H1 (cell line): ENCODE results near the gene NR1I3. TPM values are rescaled to one million over a fixed set of nuclear protein-coding genes. Genes with fewer than 3 reads are reported as not detected.
A peak's percentile ranks its signal among the peaks of the same experiment; 100 is the strongest.

Experiments
- CTCF ChIA-PET: fragments of 300-600 bp; sonication (Branson Sonifier 250); formaldehyde crosslinking; loops from one replicate; lab custom pipeline; 2021; ENCODE audit not compliant: partially characterized antibody; lab: Charles Lee
- POLR2A ChIA-PET: fragments of 300-600 bp; sonication (Branson Sonifier 250); formaldehyde crosslinking; loops from one replicate; lab custom pipeline; 2021; ENCODE audit warnings: inconsistent platforms; ENCODE audit not compliant: partially characterized antibody; lab: Charles Lee
- DNase-seq, 2 experiments: peaks; one replicate each; pipeline versions ENCODE4 v3.0.0 to v3.0.0-alpha.2; 2010 to 2022; ENCODE audit warnings: low spot score in 2 of 2, low read depth in 1 of 2, mixed read lengths in 1 of 2
- FAIRE-seq: peaks from 2 replicates; lab custom pipeline; 2011; peaks lifted over from hg19 to GRCh38; lab: Jason Lieb, UNC
- H2AFZ ChIP-seq: 2 replicates; pipeline ENCODE4 v1.8.1; 2012; ENCODE audit warnings: low read length, inconsistent platforms
- H2AK5ac ChIP-seq: 2 replicates; pipeline ENCODE4 v1.6.1; 2013; ENCODE audit warnings: low read depth, low read length
- H2BK120ac ChIP-seq: replicated peaks from 2 replicates; pipeline ENCODE3; 2013; ENCODE audit warnings: low read depth, low read length, inconsistent platforms
- H2BK12ac ChIP-seq: 2 replicates; pipeline ENCODE4 v1.6.1; 2013; ENCODE audit warnings: low read depth, low read length
- H2BK15ac ChIP-seq: 2 replicates; pipeline ENCODE4 v1.6.1; 2013; ENCODE audit warnings: low read length
- H2BK20ac ChIP-seq: 2 replicates; pipeline ENCODE4 v1.6.1; 2013; ENCODE audit warnings: low read length
- H2BK5ac ChIP-seq: 2 replicates; pipeline ENCODE4 v1.6.1; 2013; ENCODE audit warnings: low read depth, low read length
- H3K14ac ChIP-seq: 2 replicates; pipeline ENCODE4 v1.6.1; 2013; ENCODE audit warnings: inconsistent platforms; ENCODE audit not compliant: insufficient read length
- H3K18ac ChIP-seq: 2 replicates; pipeline ENCODE4 v1.6.1; 2013; ENCODE audit warnings: low read length; ENCODE audit errors: extremely low read depth
- H3K23ac ChIP-seq: 2 replicates; pipeline ENCODE4 v1.6.1; 2013; ENCODE audit warnings: inconsistent platforms; ENCODE audit not compliant: insufficient read length
- H3K23me2 ChIP-seq: 2 replicates; pipeline ENCODE4 v1.6.1; 2013; ENCODE audit warnings: low read depth, low read length
- H3K27ac ChIP-seq: 2 replicates; pipeline ENCODE4 v1.6.1; 2011; ENCODE audit warnings: low read depth, low read length, inconsistent platforms
- H3K27me3 ChIP-seq, 4 experiments: replicated peaks in 1 of 4; 1 replicate in 1 of 4; 2 replicates in 3 of 4; pipeline versions ENCODE4 v1.6.1 to v1.8.1; 2011 to 2013; ENCODE audit warnings: low read length in 3 of 4, mild to moderate bottlenecking in 3 of 4, inconsistent platforms in 2 of 4, mixed read lengths in 2 of 4, moderate library complexity in 1 of 4; ENCODE audit not compliant: control insufficient read depth in 3 of 4, insufficient read depth in 3 of 4; ENCODE audit errors: extremely low read depth in 1 of 4
- H3K36me3 ChIP-seq, 4 experiments: 2 replicates each; pipeline versions ENCODE4 v1.6.1 to v1.8.1; 2011 to 2013; ENCODE audit warnings: mild to moderate bottlenecking in 4 of 4, low read length in 3 of 4, moderate library complexity in 2 of 4, control low read depth in 1 of 4, inconsistent platforms in 1 of 4; ENCODE audit not compliant: insufficient read depth in 4 of 4, control insufficient read depth in 2 of 4
- H3K4ac ChIP-seq: replicated peaks from 2 replicates; pipeline ENCODE3; 2013; ENCODE audit warnings: low read length, low read depth, mixed read lengths, inconsistent platforms; ENCODE audit not compliant: insufficient read length
- H3K4me1 ChIP-seq, 4 experiments: replicated peaks in 1 of 4; 1 replicate in 1 of 4; 2 replicates in 3 of 4; pipeline versions ENCODE4 v1.6.1 to v1.8.1; 2011 to 2013; ENCODE audit warnings: low read length in 3 of 4, inconsistent platforms in 2 of 4, mixed read lengths in 1 of 4; ENCODE audit not compliant: insufficient read depth in 4 of 4, control insufficient read depth in 3 of 4
- H3K4me2 ChIP-seq, 2 experiments: 2 replicates each; pipeline versions ENCODE4 v1.6.1 to v1.8.1; 2011 to 2013; ENCODE audit warnings: low read depth in 2 of 2, low read length in 2 of 2, control low read depth in 1 of 2, inconsistent platforms in 1 of 2, mild to moderate bottlenecking in 1 of 2; ENCODE audit not compliant: insufficient read depth in 1 of 2
- H3K4me3 ChIP-seq, 4 experiments: fragments of 200-600, 300-600 bp in 1 of 4; sonication (generic), shearing (Covaris generic), sonication (Bioruptor Twin) in 1 of 4; 2 replicates each; pipeline versions ENCODE4 v1.5.1 to v1.8.1; 2011 to 2016; ENCODE audit warnings: low read length in 4 of 4, low read depth in 3 of 4, control low read depth in 2 of 4, inconsistent platforms in 2 of 4, mild to moderate bottlenecking in 2 of 4, mixed read lengths in 1 of 4, moderate library complexity in 1 of 4; ENCODE audit not compliant: insufficient read depth in 2 of 4; ENCODE audit errors: extremely low read depth in 1 of 4
- H3K56ac ChIP-seq: replicated peaks from 2 replicates; pipeline ENCODE3; 2013; ENCODE audit warnings: low read depth, mild to moderate bottlenecking, mixed read lengths, low read length, inconsistent platforms; ENCODE audit not compliant: insufficient read length
- H3K79me1 ChIP-seq: 2 replicates; pipeline ENCODE4 v1.6.1; 2013; ENCODE audit warnings: low read depth, low read length, control low read depth
- H3K79me2 ChIP-seq, 2 experiments: 2 replicates each; pipeline versions ENCODE4 v1.6.1 to v1.8.1; 2012 to 2013; ENCODE audit warnings: low read length in 2 of 2, mild to moderate bottlenecking in 2 of 2, inconsistent platforms in 1 of 2; ENCODE audit not compliant: insufficient read depth in 2 of 2, control insufficient read depth in 1 of 2
- H3K9ac ChIP-seq, 4 experiments: replicated peaks in 1 of 4; 1 replicate in 1 of 4; 2 replicates in 3 of 4; pipeline versions ENCODE4 v1.6.1 to v1.8.1; 2011 to 2013; ENCODE audit warnings: low read depth in 3 of 4, low read length in 3 of 4, control low read depth in 2 of 4, mild to moderate bottlenecking in 2 of 4, moderate library complexity in 2 of 4, inconsistent platforms in 1 of 4; ENCODE audit errors: extremely low read depth in 1 of 4
- H3K9me3 ChIP-seq, 2 experiments: 2 replicates each; pipeline versions ENCODE4 v1.6.1 to v1.8.1; 2012 to 2013; ENCODE audit warnings: mild to moderate bottlenecking in 2 of 2, moderate library complexity in 2 of 2, control low read depth in 1 of 2, inconsistent platforms in 1 of 2, low read depth in 1 of 2, low read length in 1 of 2, mixed read lengths in 1 of 2; ENCODE audit not compliant: insufficient read depth in 2 of 2
- H4K20me1 ChIP-seq, 2 experiments: replicated peaks in 1 of 2; 2 replicates each; pipeline versions ENCODE3 to v1.8.1; 2011 to 2013; ENCODE audit warnings: inconsistent platforms in 2 of 2, low read length in 2 of 2, mild to moderate bottlenecking in 1 of 2; ENCODE audit not compliant: insufficient read depth in 2 of 2, control insufficient read depth in 1 of 2
- H4K5ac ChIP-seq: 2 replicates; pipeline ENCODE4 v1.6.1; 2013; ENCODE audit warnings: low read length, low read depth, mixed read lengths, inconsistent platforms; ENCODE audit not compliant: insufficient read length
- H4K8ac ChIP-seq: 2 replicates; pipeline ENCODE4 v1.8.0; 2013; ENCODE audit warnings: mild to moderate bottlenecking, moderate library complexity, low read length, inconsistent platforms; ENCODE audit not compliant: insufficient read depth; ENCODE audit errors: extremely low read depth
- H4K91ac ChIP-seq: replicated peaks from 2 replicates; pipeline ENCODE3; 2013; ENCODE audit warnings: low read length, mixed read lengths, inconsistent platforms; ENCODE audit not compliant: insufficient read length
- FOSL1 ChIP-seq: IDR thresholded peaks from 2 replicates; pipeline ENCODE4 v1.6.1; 2011; ENCODE audit warnings: mild to moderate bottlenecking, low read depth, low read length, moderate library complexity; ENCODE audit not compliant: insufficient read depth
- POLR2A ChIP-seq, 2 experiments: IDR thresholded peaks; 1 replicate in 1 of 2; 2 replicates in 1 of 2; pipeline ENCODE4 v1.6.1; 2011; ENCODE audit warnings: low read depth in 2 of 2, low read length in 2 of 2, mild to moderate bottlenecking in 2 of 2; ENCODE audit errors: control extremely low read depth in 1 of 2
- WGBS, 2 experiments: shearing (Covaris generic) in 1 of 2; methylation state at CpG; one replicate each; pipeline versions ENCODE4 v1.1.6 to v1.1.7; 2013 to 2015; ENCODE audit warnings: low lambda C conversion rate in 2 of 2, mixed read lengths in 2 of 2, inconsistent platforms in 1 of 2, low coverage in 1 of 2, missing lambda C conversion rate in 1 of 2; ENCODE audit not compliant: insufficient replicate concordance in 2 of 2, insufficient coverage in 1 of 2, insufficient read length in 1 of 2; ENCODE audit errors: extremely low coverage in 1 of 2, missing lambda C conversion rate in 1 of 2; 5-methylcytosine and 5-hydroxymethylcytosine counted together
- polyA plus RNA-seq, 7 experiments: library from polyadenylated mRNA; depleted of rRNA in 3 of 7; stranded (reverse) in 5 of 7; unstranded in 2 of 7; fragments of >200 nt in 5 of 7; fragments of 200-250 nt in 2 of 7; gene quantifications; 1 replicate in 5 of 7; 2 replicates in 1 of 7; 4 replicates in 1 of 7; pipeline versions ENCODE4 v1.2.1 to v1.2.3, GENCODE V29; 2011 to 2013; ENCODE audit warnings: missing spikeins in 2 of 7, mixed read lengths in 2 of 7
- total RNA-seq: library from RNA; stranded (reverse); fragmentation: NEBNext Ultra II Directional; extraction: Animal tissue kit (Norgen Biotek cat#: 25700); gene quantifications from 2 replicates; pipeline ENCODE4 v1.2.1, GENCODE V29; 2021

NR1I3 gene
- total and polyA plus RNA-seq, 2 of the 8 experiments (the other 6 are each of a cell fraction or from before 2014, with no cell fraction given): not detected

- no peak overlapping the region for H3K14ac ChIP-seq
- FAIRE-seq: no peak
- H3K4me1 ChIP-seq: no peaks in the 10 kb centered on the region
- H2BK20ac ChIP-seq: no peak overlapping the region
- H3K36me3 ChIP-seq: no peaks in the 10 kb centered on the region
- H4K5ac ChIP-seq: no peak overlapping the region
- CTCF ChIA-PET: interaction anchor here (1.2 to 4.3 kb wide), 5 partner anchors 9 to 42 kb away, joined by 3 to 87 read pairs (median 17); partner anchors contain the start of genes NR1I3, PCP4L1 and TOMM40L
- no peaks in the 10 kb centered on the region for H3K79me2 ChIP-seq
- no peak overlapping the region for H3K9ac ChIP-seq
- no peak overlapping the region for H2BK5ac ChIP-seq
- H2AFZ ChIP-seq: peak overlapping the region; percentile 99
- H3K27me3 ChIP-seq: no peaks in the 10 kb centered on the region
- no peak overlapping the region for H3K4ac ChIP-seq
- no peak overlapping the region for H4K8ac ChIP-seq
- H3K56ac ChIP-seq: no peak overlapping the region
- H2BK12ac ChIP-seq: no peak overlapping the region
- H3K18ac ChIP-seq: no peak overlapping the region
- TF ChIP-seq FOSL1 (peak; percentile 88), POLR2A (IDR thresholded peaks at IDR 0.05; ENCODE audit: control extremely low read depth in 1 of 2, low read depth in 2 of 2, low read length in 2 of 2) (no peak)
- H2AK5ac ChIP-seq: no peak overlapping the region
- no peak overlapping the region for H2BK15ac ChIP-seq
- H3K4me2 ChIP-seq: no peak overlapping the region
- WGBS, 2 experiments: 61% methylated on average over 7 of the region's 7 CpGs; no CpG with 5 or more reads in 1 of the 2 experiments
- no peaks in the 10 kb centered on the region for H3K23me2 ChIP-seq
- DNase-seq: no peak
- no peaks in the 10 kb centered on the region for H3K9me3 ChIP-seq
- no peak overlapping the region for H3K4me3 ChIP-seq
- no peak overlapping the region for H4K91ac ChIP-seq
- no peak overlapping the region for H3K27ac ChIP-seq
- no peak overlapping the region for H2BK120ac ChIP-seq
- POLR2A ChIA-PET: interaction anchor here (1.2 to 1.6 kb wide), 2 partner anchors 11 to 15 kb away, joined by 4 to 6 read pairs; no protein-coding TSS in a partner anchor
- no peaks in the 10 kb centered on the region for H4K20me1 ChIP-seq
- H3K79me1 ChIP-seq: no peaks in the 10 kb centered on the region
- H3K23ac ChIP-seq: no peak overlapping the region
Measured at GRCh38 chr1:161250829-161251228, 12.8 kb upstream of the NR1I3 start.
